Neural cell (in vitro differentiated cells): ENCODE data around the gene GPATCH11.

Source experiments
- EP300 ChIP-seq: fragments of 450-650 bp; conservative IDR thresholded peaks from 2 replicates; pipeline ENCODE4 v1.6.1; 2014; ENCODE audit warnings: antibody characterized with exemption, mild to moderate bottlenecking, moderate library complexity; ENCODE audit not compliant: poor library complexity, severe bottlenecking
- EZH2 ChIP-seq: fragments of 200-600, 300-800 bp; shearing (Covaris generic), sonication (generic); IDR thresholded peaks from 2 replicates; pipeline ENCODE4 v1.6.1; 2014; ENCODE audit warnings: antibody characterized with exemption, low read length, borderline replicate concordance, mild to moderate bottlenecking; ENCODE audit not compliant: insufficient read depth, poor library complexity, severe bottlenecking
- MXI1 ChIP-seq: fragments of 450-650 bp; conservative IDR thresholded peaks from 2 replicates; pipeline ENCODE4 v1.6.1; 2014; ENCODE audit warnings: antibody characterized with exemption, mild to moderate bottlenecking; ENCODE audit not compliant: poor library complexity, severe bottlenecking
- POLR2AphosphoS5 ChIP-seq: IDR thresholded peaks from 2 replicates; pipeline ENCODE4 v1.6.1; 2012
- RAD21 ChIP-seq: fragments of 450-650 bp; conservative IDR thresholded peaks from 2 replicates; pipeline ENCODE4 v1.6.1; 2014; ENCODE audit warnings: antibody characterized with exemption, mild to moderate bottlenecking, moderate library complexity
- TAF1 ChIP-seq: IDR thresholded peaks from 2 replicates; pipeline ENCODE4 v1.6.1; 2012; ENCODE audit warnings: low read depth
- TF ChIP-seq, protein P1 (sequence below): fragments of 450-650 bp; IDR thresholded peaks from 2 replicates; pipeline ENCODE4 v1.5.1; 2014; ENCODE audit warnings: antibody characterized with exemption, mild to moderate bottlenecking, moderate library complexity; ENCODE audit not compliant: poor library complexity, severe bottlenecking
- TF ChIP-seq, protein P2 (sequence below): IDR thresholded peaks from 2 replicates; pipeline ENCODE4 v1.6.1; 2012; ENCODE audit warnings: borderline replicate concordance

DNA sequence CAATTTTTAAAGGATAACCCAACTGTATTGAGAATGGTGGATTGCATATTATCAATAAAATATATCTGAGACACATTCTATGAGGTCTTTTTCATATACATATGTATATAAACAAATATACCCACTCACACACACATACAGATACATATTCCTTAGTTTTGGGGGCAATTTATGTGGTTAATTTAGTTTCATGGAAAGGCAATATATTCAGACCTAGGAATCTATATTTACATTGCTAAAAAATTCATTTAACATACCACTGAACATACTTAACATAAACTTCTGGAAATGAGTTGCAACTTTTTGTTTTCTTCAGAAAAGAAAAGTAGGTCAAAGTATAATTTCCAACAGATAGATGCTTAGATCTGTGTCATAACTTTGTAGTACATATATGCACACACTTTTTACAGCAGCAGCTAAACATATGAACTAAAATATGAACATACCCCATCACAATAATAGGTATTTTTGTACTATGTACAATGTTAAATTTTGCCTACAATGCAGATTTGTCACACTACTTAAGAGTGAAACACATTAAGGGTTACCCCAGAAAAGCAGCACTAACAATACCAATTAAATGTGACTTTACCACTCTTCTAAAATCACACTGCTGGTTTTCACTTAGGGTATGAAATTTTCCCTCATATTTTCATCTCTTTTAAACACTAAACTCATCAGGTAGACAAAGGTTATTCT lies 23.2 kb upstream of the GPATCH11 start:
- TF ChIP-seq, protein P1, sequence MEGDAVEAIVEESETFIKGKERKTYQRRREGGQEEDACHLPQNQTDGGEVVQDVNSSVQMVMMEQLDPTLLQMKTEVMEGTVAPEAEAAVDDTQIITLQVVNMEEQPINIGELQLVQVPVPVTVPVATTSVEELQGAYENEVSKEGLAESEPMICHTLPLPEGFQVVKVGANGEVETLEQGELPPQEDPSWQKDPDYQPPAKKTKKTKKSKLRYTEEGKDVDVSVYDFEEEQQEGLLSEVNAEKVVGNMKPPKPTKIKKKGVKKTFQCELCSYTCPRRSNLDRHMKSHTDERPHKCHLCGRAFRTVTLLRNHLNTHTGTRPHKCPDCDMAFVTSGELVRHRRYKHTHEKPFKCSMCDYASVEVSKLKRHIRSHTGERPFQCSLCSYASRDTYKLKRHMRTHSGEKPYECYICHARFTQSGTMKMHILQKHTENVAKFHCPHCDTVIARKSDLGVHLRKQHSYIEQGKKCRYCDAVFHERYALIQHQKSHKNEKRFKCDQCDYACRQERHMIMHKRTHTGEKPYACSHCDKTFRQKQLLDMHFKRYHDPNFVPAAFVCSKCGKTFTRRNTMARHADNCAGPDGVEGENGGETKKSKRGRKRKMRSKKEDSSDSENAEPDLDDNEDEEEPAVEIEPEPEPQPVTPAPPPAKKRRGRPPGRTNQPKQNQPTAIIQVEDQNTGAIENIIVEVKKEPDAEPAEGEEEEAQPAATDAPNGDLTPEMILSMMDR, result no peak
- TF ChIP-seq, protein P2, sequence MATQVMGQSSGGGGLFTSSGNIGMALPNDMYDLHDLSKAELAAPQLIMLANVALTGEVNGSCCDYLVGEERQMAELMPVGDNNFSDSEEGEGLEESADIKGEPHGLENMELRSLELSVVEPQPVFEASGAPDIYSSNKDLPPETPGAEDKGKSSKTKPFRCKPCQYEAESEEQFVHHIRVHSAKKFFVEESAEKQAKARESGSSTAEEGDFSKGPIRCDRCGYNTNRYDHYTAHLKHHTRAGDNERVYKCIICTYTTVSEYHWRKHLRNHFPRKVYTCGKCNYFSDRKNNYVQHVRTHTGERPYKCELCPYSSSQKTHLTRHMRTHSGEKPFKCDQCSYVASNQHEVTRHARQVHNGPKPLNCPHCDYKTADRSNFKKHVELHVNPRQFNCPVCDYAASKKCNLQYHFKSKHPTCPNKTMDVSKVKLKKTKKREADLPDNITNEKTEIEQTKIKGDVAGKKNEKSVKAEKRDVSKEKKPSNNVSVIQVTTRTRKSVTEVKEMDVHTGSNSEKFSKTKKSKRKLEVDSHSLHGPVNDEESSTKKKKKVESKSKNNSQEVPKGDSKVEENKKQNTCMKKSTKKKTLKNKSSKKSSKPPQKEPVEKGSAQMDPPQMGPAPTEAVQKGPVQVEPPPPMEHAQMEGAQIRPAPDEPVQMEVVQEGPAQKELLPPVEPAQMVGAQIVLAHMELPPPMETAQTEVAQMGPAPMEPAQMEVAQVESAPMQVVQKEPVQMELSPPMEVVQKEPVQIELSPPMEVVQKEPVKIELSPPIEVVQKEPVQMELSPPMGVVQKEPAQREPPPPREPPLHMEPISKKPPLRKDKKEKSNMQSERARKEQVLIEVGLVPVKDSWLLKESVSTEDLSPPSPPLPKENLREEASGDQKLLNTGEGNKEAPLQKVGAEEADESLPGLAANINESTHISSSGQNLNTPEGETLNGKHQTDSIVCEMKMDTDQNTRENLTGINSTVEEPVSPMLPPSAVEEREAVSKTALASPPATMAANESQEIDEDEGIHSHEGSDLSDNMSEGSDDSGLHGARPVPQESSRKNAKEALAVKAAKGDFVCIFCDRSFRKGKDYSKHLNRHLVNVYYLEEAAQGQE, result no peak
- TF ChIP-seq POLR2AphosphoS5, result no peak
- TF ChIP-seq EP300, result no peak
- no peak for TF ChIP-seq EZH2
- TF ChIP-seq TAF1, result no peak
- no peak for TF ChIP-seq RAD21
- no peak for TF ChIP-seq MXI1
